Stimulated activated CD8-positive, alpha-beta memory T cell treated with anti-CD3 and anti-CD28 coated beads, Interleukin-4, amount 100 ng/mL, for 4 hours (primary cell): ENCODE data around the gene BCAP29.

Source experiments
- DNase-seq, 2 donors: peaks; one replicate each; pipeline ENCODE4 v3.0.0-alpha.2; 2020; ENCODE audit warnings: low read depth in 2 of 2, low spot score in 1 of 2

The BCAP29 gene

DNA sequence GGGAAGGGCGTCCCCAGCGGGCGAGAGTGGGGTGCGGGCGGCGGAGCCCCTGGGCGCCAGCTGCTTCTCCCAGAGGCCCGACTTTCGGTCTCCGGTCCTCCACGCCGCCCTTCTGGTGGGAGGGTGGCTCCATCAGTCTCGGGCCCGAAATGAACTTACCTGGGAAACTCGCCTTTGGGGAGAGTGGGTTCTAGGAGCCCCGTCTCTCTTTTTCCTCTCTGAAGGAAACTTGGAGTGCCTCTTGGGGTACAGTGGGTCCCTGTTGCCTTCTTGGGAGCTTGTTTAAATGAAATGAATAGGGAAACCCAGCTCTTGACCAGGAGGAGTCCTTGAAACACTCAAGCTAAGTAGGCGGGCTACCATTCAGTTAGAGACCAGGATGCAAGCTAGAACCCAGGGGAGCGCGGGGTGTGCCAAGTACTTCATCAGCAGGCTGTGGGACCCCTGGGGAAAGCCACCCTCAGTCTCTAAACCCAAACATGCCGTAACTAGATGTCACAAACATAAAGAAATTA is 81.9 kb downstream of the BCAP29 start:
- DNase-seq, result no peak

- no peak for DNase-seq
Measured at GRCh38 chr7:107663196-107663595, 83.2 kb downstream of the BCAP29 start.

DNA sequence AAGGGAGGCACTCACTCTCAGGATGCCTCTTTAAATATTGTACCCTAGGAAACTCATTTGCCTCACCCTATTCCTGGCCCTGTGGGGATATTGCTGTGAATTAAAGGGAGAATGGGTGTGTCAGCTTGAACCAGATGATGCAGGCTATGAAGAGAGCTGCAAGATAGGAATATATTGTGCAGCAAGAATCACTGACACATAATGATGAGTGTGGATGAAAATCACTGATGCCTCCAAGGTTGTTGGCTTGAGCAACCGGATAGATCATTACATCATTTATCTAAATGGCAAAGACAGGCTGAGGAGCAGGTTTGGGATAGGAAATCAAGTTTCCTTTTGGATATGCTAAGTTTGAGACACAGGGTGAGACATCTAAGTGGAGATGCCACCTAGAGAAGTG is 86.7 kb downstream of the BCAP29 start:
- DNase-seq, result no peak

GRCh38 chr7:107667341-107667740 is 87.3 kb downstream of the BCAP29 start:
- DNase-seq, result no peak

DNA sequence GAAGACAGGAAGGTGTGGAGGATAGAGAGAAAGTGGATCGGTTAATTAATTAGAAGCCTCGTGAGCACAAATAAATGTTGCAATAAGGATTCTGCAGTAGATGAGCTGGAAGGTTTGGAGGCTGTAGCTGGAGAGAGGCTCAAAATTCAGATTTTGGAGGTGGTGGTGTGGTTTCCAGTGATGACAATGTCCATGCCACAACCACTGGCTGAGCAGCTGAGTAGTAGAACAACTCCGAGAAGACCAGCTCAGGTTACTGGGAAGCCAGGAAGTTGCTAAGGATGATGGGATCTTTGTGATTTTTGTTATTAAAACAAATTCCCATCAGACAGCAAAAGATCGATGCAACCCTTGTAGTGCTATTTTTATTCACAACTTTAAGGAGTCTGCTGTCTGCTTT is 88.2 kb downstream of the BCAP29 start:
- no peak for DNase-seq
